WTC11 (cell line): ENCODE results near the gene PRUNE2. TPM values are rescaled to one million over a fixed set of nuclear protein-coding genes. Genes with fewer than 3 reads are reported as not detected.

Source experiments
- ATAC-seq: fragments of 200-7000 bp; cut with Tn5 transposase; 2 replicates; pipeline ENCODE4 v1.10.0; 2021; ENCODE audit warnings: mild to moderate bottlenecking, moderate library complexity
- CTCF ChIA-PET: fragments of 300-600 bp; sonication (Branson Sonifier 250); formaldehyde crosslinking; loops from one replicate; lab custom pipeline; 2021; ENCODE audit warnings: antibody characterized with exemption; lab: Charles Lee
- POLR2A ChIA-PET: fragments of 350-600 bp; sonication (Branson Sonifier 250); formaldehyde crosslinking; loops from one replicate; lab custom pipeline; 2021; ENCODE audit warnings: antibody characterized with exemption; lab: Charles Lee
- DNase-seq: peaks from one replicate; pipeline ENCODE4 v3.0.0; 2021; ENCODE audit warnings: low spot score
- H3K27ac Mint-ChIP-seq: 2 replicates; pipeline ENCODE4 v1.8.0; 2021; ENCODE audit warnings: mixed read lengths
- H3K27me3 Mint-ChIP-seq: 2 replicates; pipeline ENCODE4 v1.8.0; 2021; ENCODE audit warnings: low read depth, mild to moderate bottlenecking, moderate library complexity, mixed read lengths
- H3K36me3 Mint-ChIP-seq: 2 replicates; pipeline ENCODE4 v1.8.0; 2021; ENCODE audit warnings: mixed read lengths
- H3K4me1 Mint-ChIP-seq: 2 replicates; pipeline ENCODE4 v1.8.0; 2022; ENCODE audit warnings: mixed read lengths
- H3K4me3 Mint-ChIP-seq: 2 replicates; pipeline ENCODE4 v1.8.0; 2021; ENCODE audit warnings: mild to moderate bottlenecking, moderate library complexity, mixed read lengths
- H3K9me3 Mint-ChIP-seq: 2 replicates; pipeline ENCODE4 v1.8.0; 2021; ENCODE audit warnings: mixed read lengths
- AR ChIP-seq: fragments of 250-450 bp; sonication (Bioruptor Pico); IDR thresholded peaks from 2 replicates; pipeline ENCODE4 v1.9.0; 2021; ENCODE audit warnings: mild to moderate bottlenecking
- ATF1 ChIP-seq: sonication (generic); formaldehyde crosslinking; IDR thresholded peaks from 2 replicates; pipeline ENCODE4 v1.8.1; 2023; ENCODE audit warnings: mild to moderate bottlenecking, moderate library complexity, missing genetic modification reagents
- CREB1 ChIP-seq: sonication (generic); formaldehyde crosslinking; IDR thresholded peaks from 2 replicates; pipeline ENCODE4 v1.8.0; 2023; ENCODE audit warnings: mild to moderate bottlenecking, missing genetic modification reagents
- ELF4 ChIP-seq: sonication (generic); formaldehyde crosslinking; IDR thresholded peaks from 2 replicates; pipeline ENCODE4 v1.8.1; 2022; ENCODE audit warnings: low read depth, mild to moderate bottlenecking, moderate library complexity, missing genetic modification reagents
- ETV6 ChIP-seq: sonication (generic); formaldehyde crosslinking; IDR thresholded peaks from 2 replicates; pipeline ENCODE4 v1.8.1; 2022; ENCODE audit warnings: mild to moderate bottlenecking, missing genetic modification reagents
- FOXK1 ChIP-seq: sonication (generic); formaldehyde crosslinking; IDR thresholded peaks from 2 replicates; pipeline ENCODE4 v1.8.0; 2022; ENCODE audit warnings: mild to moderate bottlenecking, moderate library complexity, missing genetic modification reagents
- FOXP4 ChIP-seq: sonication (generic); formaldehyde crosslinking; IDR thresholded peaks from 2 replicates; pipeline ENCODE4 v1.8.0; 2022; ENCODE audit warnings: mild to moderate bottlenecking, missing genetic modification reagents
- HMGA2 ChIP-seq: fragments of 250-450 bp; sonication (Bioruptor Pico); IDR thresholded peaks from 2 replicates; pipeline ENCODE4 v1.4.0; 2021; ENCODE audit warnings: mild to moderate bottlenecking, moderate library complexity
- MAX ChIP-seq: sonication (generic); formaldehyde crosslinking; IDR thresholded peaks from 2 replicates; pipeline ENCODE4 v1.8.0; 2022; ENCODE audit warnings: mild to moderate bottlenecking, missing genetic modification reagents
- NR2C2 ChIP-seq: sonication (generic); formaldehyde crosslinking; IDR thresholded peaks from 2 replicates; pipeline ENCODE4 v1.8.0; 2022; ENCODE audit warnings: mild to moderate bottlenecking, missing genetic modification reagents
- NR3C1 ChIP-seq: sonication (generic); formaldehyde crosslinking; conservative IDR thresholded peaks from 2 replicates; pipeline ENCODE4 v1.8.1; 2023; ENCODE audit warnings: low read depth, mild to moderate bottlenecking, missing genetic modification reagents
- RELA ChIP-seq: sonication (generic); formaldehyde crosslinking; IDR thresholded peaks from 2 replicates; pipeline ENCODE4 v1.8.1; 2022; ENCODE audit warnings: missing genetic modification reagents, mild to moderate bottlenecking, borderline replicate concordance
- SMAD3 ChIP-seq: sonication (generic); formaldehyde crosslinking; IDR thresholded peaks from 2 replicates; pipeline ENCODE4 v1.8.0; 2022; ENCODE audit warnings: missing genetic modification reagents, mild to moderate bottlenecking, borderline replicate concordance
- SMAD4 ChIP-seq: sonication (generic); formaldehyde crosslinking; IDR thresholded peaks from 2 replicates; pipeline ENCODE4 v1.8.0; 2022; ENCODE audit warnings: mild to moderate bottlenecking, missing genetic modification reagents
- ZNF219 ChIP-seq: sonication (generic); formaldehyde crosslinking; IDR thresholded peaks from 2 replicates; pipeline ENCODE4 v1.8.0; 2023; ENCODE audit warnings: missing genetic modification reagents, mild to moderate bottlenecking, borderline replicate concordance
- ZNF232 ChIP-seq: sonication (generic); formaldehyde crosslinking; IDR thresholded peaks from 2 replicates; pipeline ENCODE4 v1.8.0; 2022; ENCODE audit warnings: mild to moderate bottlenecking, missing genetic modification reagents
- total RNA-seq: library from RNA; stranded (reverse); gene quantifications from 3 replicates; pipeline ENCODE4 v1.2.3, GENCODE V29; 2021
- TF ChIP-seq, protein P1 (sequence below): fragments of 200-600 bp; IDR thresholded peaks from 2 replicates; pipeline ENCODE4 v1.8.0; 2022; ENCODE audit warnings: antibody characterized with exemption
- TF ChIP-seq, protein P2 (sequence below): sonication (generic); formaldehyde crosslinking; IDR thresholded peaks from 2 replicates; pipeline ENCODE4 v1.8.1; 2023; ENCODE audit warnings: mild to moderate bottlenecking, missing genetic modification reagents
- TF ChIP-seq, protein P3 (sequence below): sonication (generic); formaldehyde crosslinking; conservative IDR thresholded peaks from 2 replicates; pipeline ENCODE4 v1.8.1; 2023; ENCODE audit warnings: mild to moderate bottlenecking, low read depth, missing genetic modification reagents, moderate library complexity

The PRUNE2 gene
- total RNA-seq, 1 experiment from 2014 or later, result 13.1 TPM

GRCh38 chr9:76798527-76798926 is 107.4 kb downstream of the PRUNE2 start (continued):
- no peak for TF ChIP-seq AR (CRISPR knock-in tag)
- no peak for TF ChIP-seq SMAD4 (CRISPR knock-in tag)
- no peak for TF ChIP-seq MAX (CRISPR knock-in tag)
- no peak for TF ChIP-seq FOXP4 (CRISPR knock-in tag)
- no peak for TF ChIP-seq SMAD3 (CRISPR knock-in tag)

GRCh38 chr9:76796296-76796695 is 109.6 kb downstream of the PRUNE2 start:
- DNase-seq, result no peak
- Mint-ChIP-seq H3K36me3 (no peaks in the 10 kb centered on the region), H3K4me1 (no peaks in the 10 kb centered on the region), H3K27ac (no peak overlapping the region), H3K4me3 (no peak overlapping the region), H3K9me3 (no peaks in the 10 kb centered on the region)
- CTCF ChIA-PET, result no interaction called here
- no peak for ATAC-seq
- TF ChIP-seq, protein P1, sequence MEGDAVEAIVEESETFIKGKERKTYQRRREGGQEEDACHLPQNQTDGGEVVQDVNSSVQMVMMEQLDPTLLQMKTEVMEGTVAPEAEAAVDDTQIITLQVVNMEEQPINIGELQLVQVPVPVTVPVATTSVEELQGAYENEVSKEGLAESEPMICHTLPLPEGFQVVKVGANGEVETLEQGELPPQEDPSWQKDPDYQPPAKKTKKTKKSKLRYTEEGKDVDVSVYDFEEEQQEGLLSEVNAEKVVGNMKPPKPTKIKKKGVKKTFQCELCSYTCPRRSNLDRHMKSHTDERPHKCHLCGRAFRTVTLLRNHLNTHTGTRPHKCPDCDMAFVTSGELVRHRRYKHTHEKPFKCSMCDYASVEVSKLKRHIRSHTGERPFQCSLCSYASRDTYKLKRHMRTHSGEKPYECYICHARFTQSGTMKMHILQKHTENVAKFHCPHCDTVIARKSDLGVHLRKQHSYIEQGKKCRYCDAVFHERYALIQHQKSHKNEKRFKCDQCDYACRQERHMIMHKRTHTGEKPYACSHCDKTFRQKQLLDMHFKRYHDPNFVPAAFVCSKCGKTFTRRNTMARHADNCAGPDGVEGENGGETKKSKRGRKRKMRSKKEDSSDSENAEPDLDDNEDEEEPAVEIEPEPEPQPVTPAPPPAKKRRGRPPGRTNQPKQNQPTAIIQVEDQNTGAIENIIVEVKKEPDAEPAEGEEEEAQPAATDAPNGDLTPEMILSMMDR, result no peak
- TF ChIP-seq NR3C1 (CRISPR knock-in tag), result no peak
- TF ChIP-seq CREB1 (CRISPR knock-in tag), result no peak
- no peak for TF ChIP-seq ELF4 (CRISPR knock-in tag)
- TF ChIP-seq, all 79 proteins: peak for 0
- no peaks in the 10 kb centered on the region for H3K27me3 Mint-ChIP-seq
- POLR2A ChIA-PET, result interaction anchor here (0.5 kb wide), 1 partner anchor 213 kb away, joined by 4 read pairs; no protein-coding TSS in a partner anchor

DNA sequence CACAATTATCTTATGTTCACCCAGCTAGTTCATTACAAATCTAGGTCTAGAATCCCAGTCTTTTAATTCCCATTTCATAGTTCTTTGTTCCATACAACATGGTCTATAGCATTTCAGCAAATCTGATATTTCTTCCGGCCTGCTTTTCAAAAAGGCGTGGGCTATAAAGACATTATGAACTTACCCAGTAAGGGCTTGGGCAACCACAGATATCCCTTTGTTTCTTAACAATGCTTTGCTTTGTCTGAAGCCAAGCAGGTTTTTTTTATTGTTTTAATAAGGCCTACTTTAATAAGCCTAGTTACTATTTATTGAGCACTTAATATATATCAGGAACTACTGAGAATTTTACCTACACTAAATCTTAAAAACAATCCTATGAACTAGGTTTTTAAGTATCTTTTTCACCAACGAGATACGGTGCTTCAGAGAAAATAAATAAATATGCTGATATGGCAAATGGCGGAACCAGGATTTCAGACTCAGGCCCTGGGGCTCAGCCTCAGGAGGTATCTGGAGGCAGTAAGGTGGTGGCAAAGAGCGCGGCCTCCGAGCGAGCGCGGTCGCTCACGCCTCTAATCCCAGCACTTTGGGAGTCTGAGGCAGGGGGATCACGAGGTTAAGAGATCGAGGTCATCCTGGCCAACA is 112.0 kb downstream of the PRUNE2 start:
- Mint-ChIP-seq H3K27me3 (no peaks in the 10 kb centered on the region), H3K4me1 (no peaks in the 10 kb centered on the region), H3K9me3 (no peaks in the 10 kb centered on the region), H3K36me3 (no peaks in the 10 kb centered on the region), H3K27ac (no peak overlapping the region), H3K4me3 (no peak overlapping the region)
- ChIA-PET CTCF (no interaction called here), POLR2A (no interaction called here)
- no peak for DNase-seq
- ATAC-seq, result no peak
- TF ChIP-seq, protein P2, sequence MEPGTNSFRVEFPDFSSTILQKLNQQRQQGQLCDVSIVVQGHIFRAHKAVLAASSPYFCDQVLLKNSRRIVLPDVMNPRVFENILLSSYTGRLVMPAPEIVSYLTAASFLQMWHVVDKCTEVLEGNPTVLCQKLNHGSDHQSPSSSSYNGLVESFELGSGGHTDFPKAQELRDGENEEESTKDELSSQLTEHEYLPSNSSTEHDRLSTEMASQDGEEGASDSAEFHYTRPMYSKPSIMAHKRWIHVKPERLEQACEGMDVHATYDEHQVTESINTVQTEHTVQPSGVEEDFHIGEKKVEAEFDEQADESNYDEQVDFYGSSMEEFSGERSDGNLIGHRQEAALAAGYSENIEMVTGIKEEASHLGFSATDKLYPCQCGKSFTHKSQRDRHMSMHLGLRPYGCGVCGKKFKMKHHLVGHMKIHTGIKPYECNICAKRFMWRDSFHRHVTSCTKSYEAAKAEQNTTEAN (CRISPR knock-in tag), result no peak
- TF ChIP-seq FOXK1, result no peak
- TF ChIP-seq ETV6 (CRISPR knock-in tag), result no peak
- no peak for TF ChIP-seq ATF1 (CRISPR knock-in tag)
- TF ChIP-seq, protein P3, sequence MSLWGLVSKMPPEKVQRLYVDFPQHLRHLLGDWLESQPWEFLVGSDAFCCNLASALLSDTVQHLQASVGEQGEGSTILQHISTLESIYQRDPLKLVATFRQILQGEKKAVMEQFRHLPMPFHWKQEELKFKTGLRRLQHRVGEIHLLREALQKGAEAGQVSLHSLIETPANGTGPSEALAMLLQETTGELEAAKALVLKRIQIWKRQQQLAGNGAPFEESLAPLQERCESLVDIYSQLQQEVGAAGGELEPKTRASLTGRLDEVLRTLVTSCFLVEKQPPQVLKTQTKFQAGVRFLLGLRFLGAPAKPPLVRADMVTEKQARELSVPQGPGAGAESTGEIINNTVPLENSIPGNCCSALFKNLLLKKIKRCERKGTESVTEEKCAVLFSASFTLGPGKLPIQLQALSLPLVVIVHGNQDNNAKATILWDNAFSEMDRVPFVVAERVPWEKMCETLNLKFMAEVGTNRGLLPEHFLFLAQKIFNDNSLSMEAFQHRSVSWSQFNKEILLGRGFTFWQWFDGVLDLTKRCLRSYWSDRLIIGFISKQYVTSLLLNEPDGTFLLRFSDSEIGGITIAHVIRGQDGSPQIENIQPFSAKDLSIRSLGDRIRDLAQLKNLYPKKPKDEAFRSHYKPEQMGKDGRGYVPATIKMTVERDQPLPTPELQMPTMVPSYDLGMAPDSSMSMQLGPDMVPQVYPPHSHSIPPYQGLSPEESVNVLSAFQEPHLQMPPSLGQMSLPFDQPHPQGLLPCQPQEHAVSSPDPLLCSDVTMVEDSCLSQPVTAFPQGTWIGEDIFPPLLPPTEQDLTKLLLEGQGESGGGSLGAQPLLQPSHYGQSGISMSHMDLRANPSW (CRISPR knock-in tag), result no peak
- TF ChIP-seq ZNF219 (CRISPR knock-in tag), result no peak
- no peak for TF ChIP-seq RELA
- no peak for TF ChIP-seq ZNF232 (CRISPR knock-in tag)
- no peak for TF ChIP-seq NR2C2 (CRISPR knock-in tag)
- no peak for TF ChIP-seq HMGA2
